GM19193 (cell line): Measurements from ENCODE around the gene MRPS35.

Experiments used
- POLR2A ChIP-seq: IDR thresholded peaks from 4 replicates; pipeline ENCODE4 v1.6.1; 2011; ENCODE audit not compliant: insufficient read depth, insufficient read length; ENCODE audit errors: extremely low read depth

Gene MRPS35

GRCh38 chr12:27710592-27711316, at the start of gene MRPS35:
Gene MRPS35, plus strand, starts transcription at chr12:27710832. Its CDS starts 12 bp downstream, at chr12:27710844.
- TF ChIP-seq POLR2A, result peak; percentile 98

GRCh38 chr12:27665704-27666103, 44.9 kb upstream of the MRPS35 start:
- TF ChIP-seq POLR2A, result no peak

- no peak for TF ChIP-seq POLR2A
Measured at GRCh38 chr12:27666510-27666909, 44.1 kb upstream of the MRPS35 start.

GRCh38 chr12:27667540-27667939, 43.1 kb upstream of the MRPS35 start:
- no peak for TF ChIP-seq POLR2A

- no peak for TF ChIP-seq POLR2A
Measured at GRCh38 chr12:27672051-27672450, 38.6 kb upstream of the MRPS35 start.

GRCh38 chr12:27672643-27673042, 38.0 kb upstream of the MRPS35 start:
- no peak for TF ChIP-seq POLR2A

- no peak for TF ChIP-seq POLR2A
Measured at GRCh38 chr12:27673101-27673718, 37.4 kb upstream of the MRPS35 start.

GRCh38 chr12:27674989-27675388, 35.6 kb upstream of the MRPS35 start:
- TF ChIP-seq POLR2A, result no peak

- TF ChIP-seq POLR2A, result no peak
Measured at GRCh38 chr12:27680619-27681018, 30.0 kb upstream of the MRPS35 start.

GRCh38 chr12:27682534-27682933, 28.1 kb upstream of the MRPS35 start:
- TF ChIP-seq POLR2A, result no peak

- no peak for TF ChIP-seq POLR2A
Measured at GRCh38 chr12:27685274-27685673, 25.4 kb upstream of the MRPS35 start.

GRCh38 chr12:27686147-27686546, 24.5 kb upstream of the MRPS35 start:
- no peak for TF ChIP-seq POLR2A

- no peak for TF ChIP-seq POLR2A
Measured at GRCh38 chr12:27688671-27689070, 22.0 kb upstream of the MRPS35 start.

- no peak for TF ChIP-seq POLR2A
Measured at GRCh38 chr12:27689558-27690180, 21.0 kb upstream of the MRPS35 start.

GRCh38 chr12:27693403-27693802, 17.2 kb upstream of the MRPS35 start:
- no peak for TF ChIP-seq POLR2A
